Renal cortex interstitium (tissue), 15 donors: ENCODE results near the gene QDPR. TPM values are rescaled to one million over a fixed set of nuclear protein-coding genes. Genes with fewer than 3 reads are reported as not detected.

Experiments used
- DNase-seq, 11 donors: peaks; one replicate each; pipeline ENCODE4 v3.0.0-alpha.2; 2013; ENCODE audit warnings: low read depth in 9 of 11, low spot score in 4 of 11; ENCODE audit errors: extremely low read depth in 1 of 11
- long read RNA-seq, 16 experiments: transcript quantifications; one replicate each; lab custom pipeline, GENCODE V29; 2026
- polyA plus RNA-seq, 3 donors: library from polyadenylated mRNA; unstranded; fragments of 120-200 nt; gene quantifications; one replicate each; pipeline ENCODE4 v1.2.1, GENCODE V29; 2013; ENCODE audit not compliant: insufficient read length in 3 of 3

QDPR gene
- 10 to 100 TPM; 50.6 to 62.4 (median 53.9) TPM for polyA plus RNA-seq
- long read RNA-seq, donor 1, transcript QDPR-201 (7 exons, 1,648 nt): major isoform, 22 of 25 reads
- long read RNA-seq, donor 1, partial matches to known transcripts: 0 of 25 reads
- long read RNA-seq, donor 1, other reads (novel, unspliced or antisense): 0 of 25 reads
- long read RNA-seq, donor 2, transcript QDPR-201 (7 exons, 1,648 nt): major isoform, 24 of 26 reads
- long read RNA-seq, donor 2, partial matches to known transcripts: 0 of 26 reads
- long read RNA-seq, donor 2, other reads (novel, unspliced or antisense): 0 of 26 reads
- long read RNA-seq, donor 3, transcript QDPR-201 (7 exons, 1,648 nt): major isoform, 47 of 57 reads
- long read RNA-seq, donor 3, partial matches to known transcripts: 6 of 57 reads
- long read RNA-seq, donor 3, other reads (novel, unspliced or antisense): 0 of 57 reads
- long read RNA-seq, donor 4, transcript QDPR-201 (7 exons, 1,648 nt): major isoform, 20 of 26 reads
- long read RNA-seq, donor 4, partial matches to known transcripts: 0 of 26 reads
- long read RNA-seq, donor 4, other reads (novel, unspliced or antisense): 0 of 26 reads
- long read RNA-seq, donor 5: 0 reads
- long read RNA-seq, donor 6, transcript QDPR-201 (7 exons, 1,648 nt): major isoform, 30 of 35 reads
- long read RNA-seq, donor 6, partial matches to known transcripts: 0 of 35 reads
- long read RNA-seq, donor 6, other reads (novel, unspliced or antisense): 0 of 35 reads
- long read RNA-seq, donor 7, transcript QDPR-201 (7 exons, 1,648 nt): major isoform, 30 of 33 reads
- long read RNA-seq, donor 7, partial matches to known transcripts: 0 of 33 reads
- long read RNA-seq, donor 7, other reads (novel, unspliced or antisense): 0 of 33 reads
- long read RNA-seq, donor 8: 0 reads
- long read RNA-seq, donor 9, transcript QDPR-201 (7 exons, 1,648 nt): major isoform, 18 of 21 reads
- long read RNA-seq, donor 9, partial matches to known transcripts: 0 of 21 reads
- long read RNA-seq, donor 9, other reads (novel, unspliced or antisense): 0 of 21 reads
- long read RNA-seq, donor 10, transcript QDPR-201 (7 exons, 1,648 nt): major isoform, 28 of 37 reads
- long read RNA-seq, donor 10, partial matches to known transcripts: 0 of 37 reads
- long read RNA-seq, donor 10, other reads (novel, unspliced or antisense): 0 of 37 reads
- long read RNA-seq, donor 11, transcript QDPR-202 (6 exons, 1,278 nt): minor isoform, 5 of 34 reads
- long read RNA-seq, donor 11, transcript QDPR-201 (7 exons, 1,648 nt): major isoform, 28 of 34 reads
- long read RNA-seq, donor 11, partial matches to known transcripts: 0 of 34 reads
- long read RNA-seq, donor 11, other reads (novel, unspliced or antisense): 0 of 34 reads
- long read RNA-seq, donor 12, transcript QDPR-201 (7 exons, 1,648 nt): major isoform, 13 of 14 reads
- long read RNA-seq, donor 12, partial matches to known transcripts: 0 of 14 reads
- long read RNA-seq, donor 12, other reads (novel, unspliced or antisense): 0 of 14 reads
- long read RNA-seq, donor 13: 0 reads
- long read RNA-seq, donor 14, transcript QDPR-201 (7 exons, 1,648 nt): major isoform, 16 of 28 reads
- long read RNA-seq, donor 14, partial matches to known transcripts: 7 of 28 reads
- long read RNA-seq, donor 14, other reads (novel, unspliced or antisense): 0 of 28 reads
- long read RNA-seq, donor 15, transcript QDPR-201 (7 exons, 1,648 nt): major isoform, 10 of 14 reads
- long read RNA-seq, donor 15, partial matches to known transcripts: 0 of 14 reads
- long read RNA-seq, donor 15, other reads (novel, unspliced or antisense): 0 of 14 reads
- long read RNA-seq, donor 16, transcript QDPR-205 (6 exons, 1,374 nt): minor isoform, 10 of 105 reads
- long read RNA-seq, donor 16, transcript QDPR-201 (7 exons, 1,648 nt): major isoform, 74 of 105 reads
- long read RNA-seq, donor 16, transcript QDPR-202 (6 exons, 1,278 nt): minor isoform, 7 of 105 reads
- long read RNA-seq, donor 16, partial matches to known transcripts: 7 of 105 reads
- long read RNA-seq, donor 16, other reads (novel, unspliced or antisense): 6 of 105 reads

DNA sequence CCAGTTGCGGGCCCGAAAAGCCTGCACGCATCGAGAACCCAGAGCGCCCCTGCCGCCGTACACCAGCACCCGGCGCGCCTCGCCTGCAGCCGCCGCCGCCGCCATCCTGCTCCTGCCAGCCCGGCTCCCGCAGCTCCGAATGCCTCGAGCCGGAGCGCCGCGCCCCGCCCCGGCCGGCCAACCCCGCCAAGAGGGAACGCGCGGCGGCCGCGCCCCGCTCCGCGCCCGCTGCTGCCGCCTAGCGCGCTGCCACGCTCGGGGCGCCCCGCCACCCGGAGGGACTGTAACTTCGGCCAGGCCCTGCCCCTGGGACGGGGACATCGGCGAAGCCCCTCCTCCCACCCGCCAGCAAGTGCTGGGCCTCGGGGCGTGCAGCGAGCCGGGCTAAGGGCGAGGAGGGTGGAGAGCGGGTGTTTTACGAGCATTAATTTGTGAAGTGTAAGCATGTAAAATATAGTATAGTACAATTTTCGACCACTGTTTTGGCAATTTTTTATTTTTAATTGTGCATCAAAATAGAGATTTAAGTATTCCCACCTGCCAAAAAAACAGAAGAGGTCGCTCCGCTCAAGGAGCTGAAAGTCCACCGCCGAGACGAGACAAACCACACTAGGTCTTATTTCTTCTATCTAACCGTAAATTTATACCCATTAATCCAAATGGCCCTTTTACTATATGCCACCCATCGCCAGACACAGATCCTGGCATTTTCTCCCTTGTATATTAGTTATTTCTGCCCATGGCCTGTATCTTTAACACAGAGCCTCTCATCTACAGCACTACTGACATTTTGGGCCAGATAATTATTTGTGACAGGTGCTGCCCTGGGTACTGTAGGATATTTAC lies at the start of gene QDPR:
Gene QDPR, minus strand, starts transcription at position 141 of the 846 bp plus-strand sequence. Its CDS starts 36 bp downstream, at position 105.
- peak in 8 of 11 donors; percentile 52 to 69 (median 62) for DNase-seq

DNA sequence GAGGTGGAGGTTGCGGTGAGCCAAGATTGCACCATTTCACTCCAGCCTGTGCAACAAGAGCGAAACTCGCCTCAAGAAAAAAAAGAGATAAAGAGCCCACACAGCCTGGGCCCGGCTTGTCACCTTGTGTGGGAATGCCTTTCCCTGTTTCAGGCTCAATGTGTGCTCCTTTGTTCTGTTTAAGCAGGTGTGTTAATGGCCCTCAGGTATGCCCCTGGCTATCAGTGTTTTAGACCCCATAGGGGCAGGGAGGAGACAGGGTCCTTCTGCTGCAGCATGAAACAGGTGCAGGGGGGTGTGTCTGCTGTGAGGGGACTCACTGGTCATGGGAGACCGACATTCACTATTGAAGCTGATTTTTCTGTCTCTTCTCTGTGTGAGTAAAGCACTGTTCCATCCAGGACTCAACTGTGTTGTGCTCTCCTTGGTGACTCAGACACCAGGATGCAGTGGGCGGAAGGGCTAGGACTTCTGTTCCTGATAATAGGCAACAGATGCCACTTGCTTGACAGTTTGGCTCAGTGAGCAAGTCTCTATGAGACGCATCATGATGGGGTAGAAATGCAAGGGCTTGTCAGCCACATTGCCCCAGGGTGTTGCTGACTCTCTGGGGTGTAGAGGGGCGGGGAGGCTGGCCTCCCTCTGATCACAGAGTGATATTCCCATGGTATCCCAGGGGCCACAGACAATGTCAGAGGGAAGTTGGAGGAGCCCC lies 49.5 kb upstream of the QDPR start:
- DNase-seq: no peak

DNA sequence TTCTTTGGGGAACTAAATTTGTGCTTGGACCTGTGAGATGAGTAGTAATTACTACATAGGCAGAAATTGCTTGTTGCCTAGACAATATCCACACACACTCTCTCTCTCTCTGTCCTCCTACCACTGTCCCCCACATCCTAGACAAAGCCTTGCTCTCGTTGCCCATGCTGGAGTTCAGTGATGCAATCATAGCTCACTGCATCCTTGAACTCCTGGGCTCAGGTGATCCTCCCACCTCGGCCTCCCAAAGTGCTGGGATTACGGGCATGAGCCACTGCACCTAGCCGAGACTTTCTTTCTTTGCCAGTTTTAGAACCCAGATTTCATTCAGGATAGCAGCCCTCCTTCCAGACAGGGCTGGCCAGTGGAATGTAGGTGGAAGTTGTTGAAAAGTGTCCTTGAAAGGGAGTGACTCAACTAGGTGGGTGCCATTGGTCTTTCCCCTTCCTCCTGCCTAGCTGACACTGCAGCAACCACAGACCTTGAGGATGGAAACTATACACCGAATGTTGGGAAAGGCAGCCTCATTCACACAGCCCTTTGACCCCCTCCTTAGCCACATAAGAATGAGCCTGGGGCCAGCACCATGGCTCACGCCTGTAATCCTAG lies 48.3 kb upstream of the QDPR start:
- no peak for DNase-seq

DNA sequence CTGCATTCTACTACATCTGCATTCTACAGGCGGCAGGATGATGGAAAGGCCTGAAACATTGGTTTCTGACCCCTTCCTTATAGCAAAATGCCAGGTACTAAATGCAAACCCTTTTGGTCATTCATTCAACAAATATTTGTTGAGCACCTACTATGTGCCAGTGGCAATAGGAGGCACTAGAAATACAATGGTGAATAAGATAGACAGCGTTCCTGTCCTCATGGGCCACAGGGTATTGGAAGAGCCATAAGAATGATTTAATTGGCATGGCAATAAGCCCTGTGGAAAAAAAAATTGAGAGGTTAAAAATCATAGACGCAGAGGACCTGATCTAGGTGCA lies 47.8 kb upstream of the QDPR start:
- DNase-seq: no peak

DNA sequence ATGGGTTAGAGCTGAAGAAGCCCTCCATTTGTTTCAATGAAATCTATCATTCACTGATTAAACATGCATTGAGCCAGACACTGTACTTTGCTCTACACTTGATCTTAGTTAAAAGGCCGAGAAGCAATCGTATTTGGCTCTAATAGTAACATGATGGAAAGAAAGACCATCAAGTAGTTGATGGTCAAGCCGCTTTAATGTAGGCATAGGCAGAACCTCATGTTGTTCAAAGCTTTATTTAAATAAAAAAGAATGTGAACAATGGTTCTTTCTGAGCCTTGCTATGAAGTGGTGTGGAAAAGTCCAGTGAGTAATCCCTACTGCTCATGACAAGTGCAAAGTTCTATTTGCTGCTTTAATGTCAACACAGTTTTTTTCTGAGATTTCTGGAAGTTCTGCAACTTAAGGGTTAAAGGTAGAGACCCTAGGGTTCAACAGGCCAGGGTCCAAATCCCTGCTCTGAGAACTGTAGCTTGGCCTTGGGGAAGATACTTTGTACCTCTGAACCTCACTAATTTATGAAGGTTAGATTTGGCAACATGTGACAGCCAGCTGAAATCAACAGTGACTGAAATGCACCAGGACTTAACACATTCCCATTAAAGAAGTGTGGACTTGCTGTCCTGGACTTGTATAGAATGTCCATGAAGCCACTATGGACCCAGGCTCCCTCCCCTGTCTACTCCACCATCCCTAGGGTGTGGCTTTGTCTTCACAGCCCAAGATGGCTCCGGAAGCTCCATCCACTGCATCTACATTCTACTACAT lies 47.2 kb upstream of the QDPR start:
- DNase-seq: no peak

DNA sequence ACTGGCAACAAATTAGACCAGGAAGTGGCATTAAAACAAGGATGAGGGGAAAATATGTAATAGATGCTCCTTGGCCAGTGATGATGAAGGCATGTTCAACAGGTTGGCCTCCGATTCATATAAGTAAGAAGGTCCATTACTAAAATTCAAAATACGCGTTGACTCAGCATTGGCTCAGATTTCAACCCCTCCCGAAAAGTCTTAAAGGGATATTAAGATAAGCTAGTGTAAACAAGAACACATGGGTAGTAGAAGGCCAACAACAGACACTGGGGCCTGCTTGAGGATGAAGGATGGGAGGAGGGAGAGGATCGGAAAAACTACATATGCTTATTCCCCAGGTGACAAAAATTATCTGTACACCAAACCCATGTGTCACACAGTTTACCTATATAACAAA lies 46.0 kb upstream of the QDPR start:
- DNase-seq: no peak

DNA sequence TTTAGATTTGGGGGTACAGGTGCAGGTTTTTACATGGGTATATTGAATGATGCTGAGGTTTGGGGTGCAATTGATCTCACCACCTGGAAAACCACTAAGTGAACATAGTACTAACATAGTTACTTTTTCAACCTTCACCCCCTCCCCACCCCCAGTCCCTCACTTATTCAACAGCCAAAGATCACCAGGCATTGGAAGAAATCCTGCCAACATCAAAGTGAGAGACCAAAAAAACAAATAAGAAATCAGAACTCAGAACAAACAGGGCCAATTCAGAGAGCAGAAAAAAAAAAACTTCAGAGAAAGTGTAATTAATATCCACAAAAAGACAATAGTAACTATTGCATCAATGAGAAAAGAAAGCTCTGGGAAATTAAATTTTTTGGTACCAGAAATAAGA lies 44.6 kb upstream of the QDPR start:
- DNase-seq: no peak

DNA sequence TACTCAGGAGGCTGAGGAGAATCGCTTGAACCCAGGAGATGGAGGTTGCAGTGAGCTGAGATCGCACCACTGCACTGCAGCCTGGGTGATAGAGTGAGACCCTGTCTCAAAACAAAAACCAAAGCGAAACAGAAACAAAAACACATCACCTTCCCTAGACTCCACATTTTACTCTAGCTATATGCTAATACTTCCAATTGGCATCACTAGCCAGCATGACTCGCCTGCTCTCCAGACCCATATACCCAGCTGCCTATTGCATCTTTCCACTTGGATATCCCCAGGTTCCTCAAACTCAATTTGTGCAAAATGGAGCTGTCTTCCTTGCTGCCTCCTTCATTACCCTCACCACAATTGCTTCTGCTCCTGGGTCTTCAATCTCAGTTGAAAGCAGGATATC lies 42.7 kb upstream of the QDPR start:
- no peak for DNase-seq

DNA sequence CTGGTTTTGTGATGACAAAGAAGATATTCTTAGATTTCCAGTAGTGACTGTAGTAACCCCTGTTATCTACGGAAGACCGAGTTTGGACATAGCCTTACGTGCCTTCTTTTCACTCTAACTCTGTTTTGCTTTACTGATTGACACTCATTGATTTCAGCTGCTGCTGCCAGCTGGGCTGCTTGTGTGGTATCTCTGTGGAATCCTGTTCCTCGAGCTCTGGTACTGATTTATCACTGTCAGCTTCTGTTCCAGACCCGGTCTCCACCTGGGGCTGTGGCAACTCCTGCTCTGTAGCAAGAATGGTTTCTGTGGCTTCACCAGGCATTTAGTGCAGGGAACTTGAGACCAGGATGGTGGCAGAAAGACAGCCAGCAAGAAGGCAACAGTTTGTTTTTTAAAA lies 40.5 kb upstream of the QDPR start:
- DNase-seq: no peak

DNA sequence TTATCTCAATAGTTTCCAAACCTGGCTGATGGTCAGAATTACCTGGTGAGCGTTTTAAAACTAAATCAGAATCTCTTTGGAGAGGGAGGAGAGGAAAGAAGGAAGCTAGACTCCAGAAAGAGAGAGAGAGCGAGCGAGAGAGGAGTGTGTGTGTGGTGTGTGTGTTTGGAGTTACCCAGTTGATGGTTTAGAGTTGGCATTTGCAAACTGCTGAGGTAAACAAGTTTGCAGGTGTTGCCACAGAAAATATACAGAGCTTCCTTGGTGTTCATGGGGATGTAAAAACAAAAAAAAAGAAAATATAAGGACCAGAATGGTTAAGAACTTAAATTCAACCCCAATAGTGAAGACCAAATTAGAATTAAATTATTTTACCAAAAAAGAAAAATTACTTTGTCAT lies 38.7 kb upstream of the QDPR start:
- DNase-seq: no peak

DNA sequence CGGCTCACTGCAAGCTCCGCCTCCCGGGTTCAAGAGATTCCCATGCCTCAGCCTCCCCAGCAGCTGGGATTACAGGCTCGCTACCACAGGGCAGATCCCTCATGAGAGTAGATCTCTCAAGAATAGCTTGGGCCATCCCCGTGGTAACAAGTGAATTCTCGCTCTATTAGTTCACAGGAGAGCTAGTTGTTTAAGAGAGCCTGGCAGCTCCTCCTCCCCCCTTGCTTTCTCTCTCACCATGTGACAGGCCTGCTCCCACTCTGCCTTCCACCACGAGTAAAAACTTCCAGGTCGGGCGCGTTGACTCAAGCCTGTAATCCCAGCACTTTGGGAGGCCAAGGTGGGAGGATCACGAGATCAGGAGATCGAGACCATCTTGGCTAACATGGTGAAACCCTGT lies 34.8 kb upstream of the QDPR start:
- no peak for DNase-seq

DNA sequence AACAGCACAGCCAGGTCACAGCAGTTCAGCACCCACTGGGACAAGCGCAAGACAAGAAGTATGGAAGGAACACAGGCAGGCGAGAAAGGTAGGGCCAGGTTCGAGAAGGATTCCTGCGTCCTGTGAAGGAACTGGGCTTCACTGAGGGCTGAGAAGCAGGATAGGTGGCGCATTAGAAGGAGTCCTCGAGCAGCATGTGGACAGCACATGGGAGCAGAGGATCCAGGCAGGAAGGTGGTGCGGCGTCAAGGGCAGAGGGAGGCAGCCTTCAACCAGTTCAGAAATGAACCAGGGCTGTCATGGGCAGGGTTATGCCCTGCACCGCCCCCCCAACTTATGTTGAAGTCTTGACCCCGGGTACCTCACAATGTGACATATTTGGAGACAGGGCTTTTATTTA lies 34.3 kb upstream of the QDPR start:
- no peak for DNase-seq

DNA sequence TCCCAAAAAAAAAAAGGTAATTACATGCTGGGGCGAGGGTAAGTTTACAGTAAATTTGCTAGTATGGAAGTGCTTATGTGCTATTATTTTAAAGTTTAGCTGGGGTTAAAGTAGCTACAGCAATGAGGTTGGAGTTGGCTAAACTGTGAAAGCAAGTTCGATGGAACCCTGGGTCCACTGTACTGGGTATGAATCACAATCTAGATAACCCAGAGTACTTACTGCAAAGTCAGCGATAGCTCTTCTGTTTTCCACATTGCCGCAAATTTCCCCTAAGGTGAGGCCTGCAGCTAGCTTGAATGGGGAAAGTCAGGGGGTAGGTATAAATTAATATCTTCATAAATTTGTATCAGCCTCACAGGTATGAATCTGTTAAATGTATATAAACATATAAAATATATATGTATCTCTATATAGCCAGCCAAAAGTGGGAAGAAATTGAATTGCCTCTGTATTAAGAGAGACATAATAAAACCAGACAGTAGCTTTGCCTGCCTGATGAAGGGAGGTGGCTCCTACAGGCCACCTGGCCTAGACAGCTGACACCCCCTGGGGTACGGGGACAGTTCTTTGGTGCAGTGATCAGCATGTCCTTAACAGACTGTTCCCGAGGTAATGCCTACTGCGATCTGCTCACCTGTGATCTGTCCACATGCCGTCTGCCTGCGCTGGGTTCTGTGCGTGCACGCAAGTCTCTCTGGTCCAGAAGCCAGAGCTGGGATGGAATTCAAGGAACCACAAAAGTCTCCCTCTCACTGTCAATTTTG lies 33.7 kb upstream of the QDPR start:
- DNase-seq: no peak

DNA sequence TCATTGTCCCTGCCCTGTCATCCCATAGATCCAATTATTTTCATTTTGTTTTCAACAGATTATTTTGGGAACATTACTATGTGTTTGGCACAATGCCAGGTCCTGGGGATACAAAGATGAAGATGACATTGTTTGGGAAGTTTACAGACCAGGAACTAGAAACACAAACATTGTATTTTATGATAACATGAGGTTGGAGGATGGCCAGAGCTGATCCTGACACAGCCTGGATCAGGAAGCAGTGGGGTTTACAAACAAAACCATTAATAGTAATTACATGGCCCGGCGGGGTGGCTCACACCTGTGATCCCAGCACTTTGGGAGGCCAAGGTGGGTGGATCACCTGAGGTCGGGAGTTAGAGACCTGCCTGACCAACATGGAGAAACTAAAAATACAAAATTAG lies 32.9 kb upstream of the QDPR start:
- peak in 2 of 11 donors; percentile 8 to 11 for DNase-seq

DNA sequence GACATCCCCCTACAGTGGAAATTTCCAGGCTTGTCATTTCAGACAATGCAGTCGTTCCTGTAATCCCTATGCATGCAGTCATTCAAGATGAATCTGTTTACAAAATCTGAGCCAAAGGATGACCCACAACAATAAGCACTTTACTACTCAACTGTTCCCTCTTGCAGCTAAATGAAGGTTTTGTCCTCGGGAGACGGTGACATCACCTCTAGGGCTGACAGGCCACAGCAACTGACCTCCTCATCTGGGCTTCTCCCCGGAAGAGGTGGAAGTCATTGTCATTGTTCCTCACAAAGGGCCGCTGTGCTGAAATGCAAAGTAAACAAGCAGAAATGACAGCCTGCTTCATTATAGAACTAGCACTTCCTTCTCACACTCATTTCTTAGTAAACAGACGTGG lies 32.3 kb upstream of the QDPR start:
- DNase-seq: no peak
